Inflammatory macrophage treated with lipopolysaccharide for 1 hour (primary cell): Measurements from ENCODE around the gene RRP12.

Experiments
- DNase-seq, 2 donors: peaks; one replicate each; pipeline ENCODE4 v3.0.0-alpha.2; 2020 to 2022

Gene RRP12

DNA sequence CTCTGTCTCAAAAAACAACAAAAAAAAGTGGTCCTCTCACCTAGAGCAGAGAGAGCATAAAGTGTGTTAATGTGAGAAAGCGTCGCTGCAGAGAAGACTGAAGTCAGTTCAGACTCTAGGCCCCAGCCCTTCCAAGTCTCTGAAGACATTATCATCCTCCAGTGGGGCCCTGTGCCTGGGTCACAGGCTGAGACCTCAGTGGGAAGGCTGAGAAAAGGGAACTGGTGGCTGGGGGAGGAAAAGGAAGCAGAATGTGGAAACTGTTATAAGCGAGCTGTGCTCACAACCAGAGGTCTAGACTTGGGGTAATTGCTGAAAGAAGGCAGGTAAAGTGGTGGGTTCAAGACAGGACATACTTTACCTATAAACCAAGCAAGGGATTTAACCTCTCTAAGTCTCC lies 4.9 kb upstream of the RRP12 start:
- DNase-seq, result peak; percentile 81 to 85

DNA sequence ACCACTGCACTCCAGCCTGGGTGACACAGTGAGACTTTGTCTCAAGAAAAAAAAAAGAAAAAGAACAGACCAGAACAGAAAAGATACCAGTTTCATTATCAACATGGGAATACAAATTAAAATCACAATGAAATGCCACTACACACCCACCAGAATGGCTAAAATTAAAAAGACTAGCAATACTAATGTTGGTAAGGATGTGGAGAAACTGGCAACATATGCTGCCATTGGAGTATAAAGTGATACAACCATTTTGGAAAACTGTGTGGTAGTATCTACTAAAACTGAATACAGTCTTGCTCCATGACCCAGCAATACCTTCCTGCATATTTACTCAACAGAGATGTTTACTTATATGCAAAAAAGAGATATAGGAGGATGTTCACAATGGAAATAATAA lies 2.9 kb upstream of the RRP12 start:
- DNase-seq, result no peak

DNA sequence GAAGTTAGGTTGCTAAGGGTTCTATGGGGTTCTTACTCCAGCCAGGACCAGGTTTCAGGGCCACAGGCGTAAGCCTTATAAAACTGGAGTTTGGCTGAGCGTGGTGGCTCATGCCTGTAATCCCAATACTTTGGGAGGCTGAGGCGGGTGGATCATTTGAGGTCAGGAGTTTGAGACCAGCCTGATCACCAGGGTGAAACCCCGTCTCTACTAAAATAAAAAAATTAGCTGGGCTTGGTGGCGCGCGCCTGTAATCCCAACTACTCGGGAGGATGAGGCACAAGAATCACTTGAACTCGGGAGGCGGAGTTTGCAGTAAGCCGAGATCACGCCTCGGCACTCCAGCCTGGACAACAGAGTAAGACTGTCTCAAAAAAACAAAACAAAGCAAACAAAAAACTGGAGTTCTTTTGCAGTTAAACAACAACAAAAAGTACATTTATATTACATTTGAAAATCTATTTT lies 347 bp upstream of the RRP12 start:
- DNase-seq, result no peak

DNA sequence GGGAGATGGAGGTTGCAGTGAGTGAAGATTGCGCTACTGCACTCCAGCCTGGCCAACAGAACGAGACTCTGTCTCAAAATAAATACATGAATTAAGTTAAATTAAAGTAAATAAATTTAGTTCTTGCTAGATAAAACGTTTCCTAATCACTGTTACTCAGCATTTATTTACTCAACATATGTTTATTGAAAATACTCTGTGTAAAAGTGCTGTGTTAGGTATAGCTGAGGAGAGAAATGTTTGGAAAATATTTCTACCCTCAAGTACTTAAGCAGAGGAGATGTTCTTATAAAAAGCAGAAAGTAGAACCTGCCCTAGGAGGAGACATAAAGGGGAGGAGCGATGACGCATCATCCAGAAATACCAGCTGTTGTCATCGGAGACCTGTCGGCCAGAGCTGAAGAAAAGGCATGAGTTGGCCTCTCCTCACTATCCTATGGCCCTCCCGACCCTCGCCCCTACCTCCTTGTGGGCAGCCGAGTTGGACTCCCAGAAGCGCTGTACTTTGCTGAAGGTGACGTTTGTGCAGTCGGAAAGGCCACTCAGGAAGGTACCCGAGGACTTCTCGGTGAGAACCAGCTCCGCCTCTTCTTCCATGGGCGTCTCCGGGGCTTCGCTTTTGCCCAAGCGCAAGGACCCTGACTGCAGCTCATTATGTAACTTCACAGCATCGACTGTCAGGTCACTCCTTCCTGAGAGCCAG lies 1.1 kb downstream of the RRP12 start:
- DNase-seq, result peak; percentile 32 to 82

DNA sequence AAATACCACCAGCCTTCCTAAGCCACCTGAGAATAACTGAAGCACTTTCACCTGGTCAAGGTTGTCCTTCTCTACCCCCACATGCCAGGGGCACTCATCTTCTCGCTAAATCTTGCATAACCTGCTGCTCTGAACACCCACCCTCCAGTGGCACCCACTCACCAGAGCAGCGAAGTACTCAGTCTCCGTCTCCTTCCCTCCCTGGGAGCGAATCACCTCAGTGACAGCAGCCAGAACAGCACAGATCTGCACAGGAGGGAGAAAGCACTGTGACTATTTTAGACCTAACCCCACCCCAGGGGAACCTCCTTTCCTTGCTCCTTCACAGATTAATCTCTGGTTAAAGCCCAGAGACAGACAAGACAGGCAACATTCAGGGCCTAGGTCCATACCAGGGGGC lies 5.1 kb downstream of the RRP12 start:
- DNase-seq, result no peak

GRCh38 chr10:97393034-97393573 lies 8.0 kb downstream of the RRP12 start:
- DNase-seq, result no peak

DNA sequence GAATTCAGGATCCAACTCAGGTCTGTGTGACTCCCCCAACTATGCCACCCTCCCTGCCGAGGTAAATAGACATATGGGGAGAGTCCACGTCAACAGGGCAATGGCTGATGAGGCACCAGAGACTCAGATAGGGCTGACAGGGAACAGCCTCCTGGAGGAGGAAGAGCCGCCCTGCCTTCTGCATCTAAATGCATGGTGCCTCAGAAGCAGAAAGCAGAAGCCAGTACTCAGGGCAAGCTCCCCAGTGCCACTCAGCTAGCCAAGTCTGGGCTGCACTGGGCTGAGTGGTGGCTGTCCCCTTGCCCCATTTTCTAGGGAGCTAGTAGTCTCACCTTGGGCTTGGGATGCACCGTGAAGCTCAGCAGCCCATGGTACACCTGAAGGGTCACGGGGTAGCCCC lies 11.0 kb downstream of the RRP12 start:
- DNase-seq, result no peak

GRCh38 chr10:97388152-97388551 lies 13.0 kb downstream of the RRP12 start:
- peak in 1 of 2 donors; percentile 42 for DNase-seq

DNA sequence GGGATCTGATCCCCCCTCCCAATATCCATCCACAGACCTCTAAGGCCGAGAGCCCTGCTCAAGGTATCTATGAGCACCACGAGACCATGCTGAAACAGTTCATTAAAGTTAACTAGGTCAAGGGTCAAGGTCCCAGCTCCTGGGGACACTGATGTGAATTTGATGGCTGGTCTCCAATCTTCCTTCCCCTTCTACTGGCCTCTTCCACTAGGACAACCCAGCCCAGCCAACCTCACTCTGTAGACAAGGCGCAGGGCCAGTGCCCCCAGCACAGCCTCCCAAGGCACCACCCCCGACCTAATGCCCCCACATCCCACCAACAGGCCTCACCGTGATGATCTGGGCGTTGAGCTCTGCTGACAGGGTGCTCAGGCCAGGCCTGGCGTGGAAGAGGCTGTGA lies 15.6 kb downstream of the RRP12 start:
- DNase-seq, result no peak

- no peak for DNase-seq
These were observed 16.5 kb downstream of the RRP12 start for GRCh38 chr10:97384641-97385040.

GRCh38 chr10:97384156-97384555 lies 17.0 kb downstream of the RRP12 start:
- no peak for DNase-seq

DNA sequence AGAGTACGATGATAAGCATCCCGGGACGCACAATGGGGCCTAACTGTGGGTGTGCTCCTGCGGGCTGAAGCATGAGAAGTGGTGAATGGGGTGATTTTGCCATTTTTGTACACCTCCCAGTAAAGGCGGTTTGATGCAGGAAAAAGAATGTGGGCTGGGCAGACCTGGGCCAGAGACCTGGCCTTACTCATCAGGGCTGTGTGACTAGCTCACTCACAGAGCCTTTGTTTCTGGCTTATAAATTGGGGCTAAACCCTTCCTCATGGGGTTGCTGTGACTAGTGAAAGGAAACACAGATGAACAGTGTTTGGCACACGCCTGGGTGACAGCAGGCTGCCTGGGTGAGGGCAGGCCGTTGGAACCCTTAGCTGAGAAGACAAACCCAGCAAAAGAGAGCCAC lies 18.0 kb downstream of the RRP12 start:
- no peak for DNase-seq

DNA sequence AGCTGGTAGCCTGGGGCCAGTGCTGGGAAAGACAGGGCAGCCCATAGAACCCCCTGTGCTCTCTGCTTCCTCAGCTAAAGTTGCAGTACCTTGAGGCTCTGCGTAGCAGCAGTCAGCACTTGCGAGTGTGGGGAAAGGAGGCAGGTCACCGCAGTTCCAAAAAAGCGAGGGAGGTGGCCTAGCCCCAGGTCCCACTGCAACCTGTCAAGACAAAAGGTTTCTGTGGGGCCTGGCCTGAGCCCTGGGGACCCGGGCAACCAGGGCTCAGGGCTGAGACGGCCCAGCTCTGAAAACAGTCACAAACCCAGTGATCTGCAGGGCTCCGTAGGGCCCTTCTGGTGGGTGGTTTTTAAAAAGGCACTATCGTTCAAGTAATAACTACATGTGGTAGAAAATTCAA lies 19.5 kb downstream of the RRP12 start:
- no peak for DNase-seq

DNA sequence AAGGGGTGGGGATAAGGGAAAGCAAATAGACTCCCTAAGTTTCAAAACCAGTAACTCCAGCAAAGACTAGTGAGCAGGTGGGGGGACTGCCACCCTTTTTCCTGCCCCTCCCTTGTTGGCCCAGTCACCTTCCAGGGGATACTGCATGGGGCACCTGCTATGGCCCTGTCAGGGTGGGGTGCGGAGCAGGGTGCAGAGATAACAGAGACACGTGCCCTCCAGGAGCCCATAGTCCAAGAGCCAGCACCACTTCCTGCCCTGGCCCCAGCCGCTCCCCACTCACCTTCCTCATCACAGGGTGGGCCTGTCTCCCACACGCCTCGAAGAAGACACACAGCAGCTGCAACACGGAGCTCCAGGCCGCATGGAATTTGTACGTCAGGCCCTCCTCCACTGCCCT lies 20.6 kb downstream of the RRP12 start:
- DNase-seq, result no peak

DNA sequence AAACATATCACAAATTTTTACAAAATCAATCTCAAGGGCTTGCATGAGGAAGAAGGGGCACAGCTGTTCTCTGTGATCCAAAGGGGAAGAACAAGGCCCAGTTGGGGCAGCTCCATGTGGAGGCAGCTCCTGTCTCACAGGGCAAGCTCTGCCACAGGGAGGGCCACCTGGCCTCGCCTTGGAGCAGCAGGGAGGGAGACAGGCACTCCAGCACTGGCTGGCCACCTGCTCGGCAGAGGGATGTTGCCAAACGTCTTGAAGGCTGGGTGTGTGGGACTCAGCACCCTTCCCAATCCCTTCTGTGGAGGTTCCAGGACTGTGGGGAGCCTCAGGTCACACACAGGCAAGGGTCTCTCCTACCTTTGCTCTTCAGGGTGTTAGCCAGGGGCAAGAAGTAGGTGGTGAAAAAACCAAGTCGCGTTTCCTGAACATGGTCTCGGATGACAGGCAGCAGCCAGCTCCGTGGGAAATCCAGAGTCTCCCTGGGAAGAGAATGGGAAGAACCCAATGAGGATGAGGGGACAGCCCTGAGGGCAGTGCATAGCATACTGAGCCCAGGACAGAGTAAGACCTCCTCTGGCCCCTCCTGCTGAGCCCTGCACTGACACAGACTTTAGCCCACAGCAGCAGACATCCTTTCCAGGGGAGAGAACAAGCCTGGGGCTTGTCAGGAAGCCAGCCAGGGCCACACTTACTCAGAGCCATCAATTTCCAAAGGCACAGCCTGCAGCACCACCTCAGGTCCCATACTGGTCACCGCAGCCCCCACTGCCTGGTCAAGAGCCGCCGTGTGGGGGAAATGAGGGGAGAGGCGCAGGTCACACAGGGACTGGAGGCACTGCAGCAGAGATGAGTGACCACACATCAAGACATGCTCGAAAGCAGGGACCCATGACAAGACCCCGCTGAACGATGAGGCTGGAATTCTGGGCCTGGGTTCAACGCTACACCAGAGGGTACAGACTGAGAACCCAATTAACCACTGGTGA lies 21.9 kb downstream of the RRP12 start:
- DNase-seq, result no peak

DNA sequence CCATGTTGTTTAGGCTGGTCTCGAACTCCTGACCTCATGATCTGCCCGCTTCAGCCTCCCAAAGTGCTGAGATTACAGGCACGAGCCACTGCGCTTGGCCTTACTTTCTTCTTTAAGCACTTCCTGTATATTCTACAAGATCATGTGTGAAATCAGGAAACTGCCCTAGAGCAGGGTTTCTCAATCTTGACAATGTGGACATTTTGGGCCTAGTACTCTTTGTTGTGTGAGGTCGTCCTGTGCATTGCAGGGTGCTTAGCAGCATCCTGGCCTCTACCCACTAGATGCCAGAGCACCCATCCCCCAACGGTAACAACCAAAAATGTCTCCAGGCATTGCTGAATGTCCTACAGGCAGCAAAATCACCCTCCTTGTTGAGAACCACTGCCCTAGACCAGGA lies 24.7 kb downstream of the RRP12 start:
- peak; percentile 65 to 83 for DNase-seq

GRCh38 chr10:97373456-97373855 lies 27.7 kb downstream of the RRP12 start:
- no peak for DNase-seq

GRCh38 chr10:97372233-97372875 lies 28.8 kb downstream of the RRP12 start:
- peak in 1 of 2 donors; percentile 11 for DNase-seq

DNA sequence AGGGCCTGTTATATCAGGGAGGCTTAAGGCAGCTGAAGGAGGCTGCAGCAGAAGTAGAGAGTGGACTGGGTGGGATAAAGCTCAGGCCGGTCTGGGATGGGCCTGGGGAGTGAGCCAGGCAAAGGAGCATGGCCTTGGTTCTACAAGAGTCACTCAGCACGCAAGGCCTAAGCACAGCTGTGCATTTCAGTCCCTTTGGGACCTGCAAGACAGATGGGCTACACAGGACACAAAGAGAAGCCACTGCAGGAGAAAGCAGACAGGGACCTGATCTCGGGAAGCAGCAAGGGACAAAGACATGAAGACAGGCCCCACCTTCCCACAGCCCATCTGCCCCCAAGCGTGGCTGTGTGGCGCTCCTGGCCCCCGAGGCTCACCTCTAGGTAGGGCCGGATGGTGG lies 29.4 kb downstream of the RRP12 start:
- no peak for DNase-seq

DNA sequence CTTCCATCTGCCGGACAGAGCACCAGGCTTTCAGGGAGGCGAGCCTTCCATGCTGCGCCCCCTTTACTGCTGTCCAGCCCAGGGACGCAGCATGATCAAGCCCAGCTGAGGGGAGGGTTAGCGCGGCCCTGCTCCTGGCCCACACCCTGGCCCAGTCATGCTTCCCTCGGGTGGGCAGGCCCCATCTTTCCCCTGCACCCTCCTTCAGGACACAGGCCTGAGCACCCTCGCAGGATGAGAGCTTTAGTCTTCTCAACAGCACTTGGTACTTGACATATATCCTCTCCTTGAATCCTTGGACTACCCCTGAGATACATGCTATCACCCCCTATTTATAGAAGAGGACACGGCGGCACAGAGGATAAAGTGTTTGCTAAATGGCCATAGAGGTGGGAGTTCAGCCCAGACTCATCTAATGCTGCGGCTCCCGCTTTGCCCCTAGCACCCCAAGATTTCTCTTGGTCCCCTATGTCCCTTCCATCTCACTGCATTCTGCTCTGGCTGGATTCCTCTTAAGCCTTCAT lies 34.0 kb downstream of the RRP12 start:
- DNase-seq, result no peak

GRCh38 chr10:97366572-97366971 lies 34.6 kb downstream of the RRP12 start:
- no peak for DNase-seq

DNA sequence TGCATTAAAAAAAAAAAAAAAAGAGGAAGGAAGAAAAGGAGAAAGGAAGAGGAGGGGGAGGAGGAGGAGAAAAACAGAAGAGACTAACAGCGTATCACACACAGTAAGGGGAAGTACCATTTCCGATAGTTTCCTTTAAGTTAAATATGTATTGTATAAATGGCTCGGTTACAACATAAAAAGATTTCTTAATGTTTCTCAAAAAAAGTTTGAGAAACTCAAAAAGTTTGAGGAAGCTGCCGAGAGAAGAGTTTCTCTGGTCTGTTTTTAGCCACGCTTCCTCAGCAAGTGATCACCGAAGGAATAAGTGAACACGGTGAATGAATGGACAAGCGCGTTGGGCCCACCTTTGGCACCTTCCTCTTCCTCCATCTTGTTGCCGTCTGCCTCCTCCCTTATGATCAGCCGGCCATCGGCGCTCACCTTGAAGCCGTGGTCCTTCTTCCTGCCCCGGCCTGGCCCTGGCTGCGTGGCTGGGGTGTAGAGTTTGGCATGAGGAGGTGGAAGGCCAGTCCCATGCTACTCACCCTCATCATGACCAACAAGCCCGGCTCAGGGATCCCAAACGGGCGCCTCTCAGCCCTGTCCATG lies 35.3 kb downstream of the RRP12 start:
- DNase-seq, result peak; percentile 96 to 98

DNA sequence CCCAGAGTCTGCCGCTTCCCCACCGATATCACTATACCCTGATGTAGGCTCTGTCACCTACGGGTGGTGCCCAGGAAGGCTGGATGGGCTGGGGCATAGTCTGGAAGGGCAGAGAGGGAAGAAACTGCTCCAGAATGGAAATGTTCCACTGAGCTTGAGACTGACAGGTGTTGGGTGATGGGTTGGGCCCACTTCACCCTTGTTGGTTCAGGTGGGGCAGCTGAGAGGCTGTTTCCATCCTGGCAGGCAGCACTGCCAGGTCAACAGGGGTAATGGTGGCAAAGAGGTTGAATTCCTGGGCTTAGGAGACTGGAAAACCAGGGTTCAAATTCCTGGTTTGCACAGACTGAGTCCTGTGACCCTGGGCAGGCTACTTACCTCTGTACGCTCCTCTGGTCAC lies 38.1 kb downstream of the RRP12 start:
- no peak for DNase-seq
